ACC112 (cell line): Measurements from ENCODE around the gene NPDC1.
"Not testable (repeated sequence)": the region's sequence is repeated elsewhere in the genome, so short reads cannot be mapped to it uniquely, and the experiment has no call there.

Source experiments
- H2AFZ ChIP-seq: fragments of 200-600 bp; sonication (generic); one replicate; pipeline ENCODE4 v1.6.0; 2017; ENCODE audit warnings: antibody characterized with exemption, low read length; ENCODE audit not compliant: unreplicated experiment
- H3K27ac ChIP-seq: fragments of 200-600 bp; sonication (generic); 2 replicates; pipeline ENCODE4 v1.5.1; 2014; ENCODE audit warnings: low read depth, mild to moderate bottlenecking, antibody characterized with exemption, low read length, moderate library complexity
- H3K27me3 ChIP-seq: fragments of 200-600 bp; sonication (generic); 2 replicates; pipeline ENCODE4 v1.6.1; 2014; ENCODE audit warnings: mild to moderate bottlenecking, antibody characterized with exemption, low read length, moderate library complexity, mixed read lengths; ENCODE audit not compliant: insufficient read depth
- H3K36me3 ChIP-seq: fragments of 200-600 bp; sonication (generic); 2 replicates; pipeline ENCODE4 v1.6.1; 2016; ENCODE audit warnings: mild to moderate bottlenecking, antibody characterized with exemption, low read length, moderate library complexity, mixed read lengths; ENCODE audit not compliant: insufficient read depth
- H3K4me1 ChIP-seq: fragments of 200-600 bp; sonication (generic); one replicate; pipeline ENCODE4 v1.6.1; 2016; ENCODE audit warnings: low read length, mixed read lengths; ENCODE audit not compliant: insufficient read depth, unreplicated experiment, control insufficient read depth
- H3K4me3 ChIP-seq: fragments of 200-600 bp; sonication (generic); 2 replicates; pipeline ENCODE4 v1.5.1; 2014; ENCODE audit warnings: mild to moderate bottlenecking, low read depth, low read length
- H3K79me2 ChIP-seq: fragments of 200-600 bp; sonication (generic); one replicate; pipeline ENCODE4 v1.6.0; 2016; ENCODE audit warnings: low read length; ENCODE audit not compliant: control insufficient read depth, unreplicated experiment, insufficient read depth

NPDC1 gene

DNA sequence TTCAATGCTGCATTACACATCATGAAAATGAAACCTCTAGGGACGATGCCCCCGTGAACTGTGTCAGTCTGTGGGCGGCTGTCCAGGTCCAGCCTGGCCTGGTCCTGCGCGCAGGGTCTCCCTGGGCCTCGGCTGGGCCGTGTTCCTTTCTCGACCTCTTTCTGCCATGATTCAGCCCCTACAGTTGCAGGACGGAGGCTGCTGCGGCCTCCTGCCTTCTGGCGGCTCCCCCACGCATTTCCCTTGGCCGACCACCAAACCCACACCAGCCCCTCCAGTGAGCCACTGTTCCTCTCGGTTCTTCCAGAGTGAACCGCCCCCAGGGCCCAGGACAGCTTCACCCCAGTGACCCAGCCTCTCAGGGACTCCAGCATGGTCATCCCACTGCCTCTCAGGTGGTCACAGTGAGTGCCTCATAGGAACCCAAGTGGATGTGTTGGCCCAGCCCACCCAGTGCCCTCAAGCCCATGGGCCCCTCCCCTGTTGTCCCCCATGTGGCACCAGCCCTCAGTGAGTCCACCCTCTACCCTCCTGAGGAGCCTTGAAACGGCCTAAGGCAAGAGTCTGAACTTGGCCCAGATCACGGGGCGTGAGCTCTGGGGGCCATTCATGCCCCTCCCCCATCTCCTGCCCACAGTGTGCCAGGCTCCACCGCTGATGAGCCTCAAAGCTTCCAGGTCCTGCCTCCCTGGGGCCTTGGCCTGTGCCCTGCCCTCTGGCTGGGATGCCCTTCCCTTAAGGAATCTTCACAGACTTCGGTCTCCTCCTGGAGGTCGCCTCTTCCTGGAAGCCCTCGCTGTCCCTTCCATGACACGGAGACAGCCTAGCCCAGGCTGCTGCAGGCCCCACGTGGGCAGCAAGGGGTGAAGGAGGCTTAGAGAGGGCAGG is 39.6 kb downstream of the NPDC1 start:
- Histone ChIP-seq H2AFZ (no peak overlapping the region), H3K27me3 (no peaks in the 10 kb centered on the region), H3K27ac (no peak overlapping the region), H3K79me2 (no peaks in the 10 kb centered on the region), H3K4me3 (no peak overlapping the region), H3K36me3 (no peaks in the 10 kb centered on the region; the same call in 1 of the 2 replicates), H3K4me1 (no peaks in the 10 kb centered on the region)

DNA sequence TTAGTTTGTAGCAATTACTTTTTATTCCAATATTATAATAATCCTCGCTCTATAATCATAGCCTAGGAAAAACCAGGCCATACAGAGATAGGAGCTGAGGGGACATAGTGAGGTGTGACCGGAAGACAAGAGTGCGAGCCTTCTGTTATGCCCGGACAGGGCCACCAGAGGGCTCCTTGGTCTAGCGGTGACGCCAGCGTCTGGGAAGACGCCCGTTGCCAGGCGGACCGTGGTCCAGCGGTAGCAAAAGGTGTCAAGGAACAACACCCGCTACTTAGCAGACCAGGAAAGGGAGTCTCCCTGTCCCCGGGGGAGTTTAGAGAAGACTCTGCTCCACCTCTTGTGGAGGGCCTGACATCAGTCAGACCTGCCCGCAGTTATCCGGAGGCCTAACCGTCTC is 41.7 kb downstream of the NPDC1 start:
- not testable (repeated sequence) for H3K4me3 ChIP-seq, H2AFZ ChIP-seq, H3K27ac ChIP-seq, H3K4me1 ChIP-seq, H3K79me2 ChIP-seq, H3K36me3 ChIP-seq, H3K27me3 ChIP-seq

DNA sequence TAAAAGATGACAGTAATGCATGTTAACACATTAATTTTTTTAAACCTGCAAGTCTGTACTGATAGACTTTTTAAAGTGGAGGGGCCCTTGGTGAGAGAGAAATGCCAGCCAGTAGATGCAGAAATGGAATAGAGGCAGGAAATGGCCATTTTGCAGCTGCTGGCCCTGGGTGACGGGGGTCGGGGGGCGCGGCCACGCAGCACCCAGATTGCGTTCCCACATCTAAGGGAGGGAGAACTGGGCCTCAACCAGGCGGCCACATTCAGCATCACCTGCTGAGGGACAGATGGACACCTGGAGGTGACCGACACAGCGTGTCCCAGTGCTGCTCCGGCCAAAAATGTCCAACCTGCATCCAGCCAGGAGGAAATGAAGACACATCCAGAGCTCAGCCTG is 43.3 kb downstream of the NPDC1 start:
- Histone ChIP-seq H3K79me2 (no peaks in the 10 kb centered on the region), H3K27ac (no peak overlapping the region), H3K36me3 (no peaks in the 10 kb centered on the region), H2AFZ (no peak overlapping the region), H3K27me3 (no peaks in the 10 kb centered on the region), H3K4me3 (no peak overlapping the region), H3K4me1 (peaks cover 12% of the 10 kb centered on the region)

DNA sequence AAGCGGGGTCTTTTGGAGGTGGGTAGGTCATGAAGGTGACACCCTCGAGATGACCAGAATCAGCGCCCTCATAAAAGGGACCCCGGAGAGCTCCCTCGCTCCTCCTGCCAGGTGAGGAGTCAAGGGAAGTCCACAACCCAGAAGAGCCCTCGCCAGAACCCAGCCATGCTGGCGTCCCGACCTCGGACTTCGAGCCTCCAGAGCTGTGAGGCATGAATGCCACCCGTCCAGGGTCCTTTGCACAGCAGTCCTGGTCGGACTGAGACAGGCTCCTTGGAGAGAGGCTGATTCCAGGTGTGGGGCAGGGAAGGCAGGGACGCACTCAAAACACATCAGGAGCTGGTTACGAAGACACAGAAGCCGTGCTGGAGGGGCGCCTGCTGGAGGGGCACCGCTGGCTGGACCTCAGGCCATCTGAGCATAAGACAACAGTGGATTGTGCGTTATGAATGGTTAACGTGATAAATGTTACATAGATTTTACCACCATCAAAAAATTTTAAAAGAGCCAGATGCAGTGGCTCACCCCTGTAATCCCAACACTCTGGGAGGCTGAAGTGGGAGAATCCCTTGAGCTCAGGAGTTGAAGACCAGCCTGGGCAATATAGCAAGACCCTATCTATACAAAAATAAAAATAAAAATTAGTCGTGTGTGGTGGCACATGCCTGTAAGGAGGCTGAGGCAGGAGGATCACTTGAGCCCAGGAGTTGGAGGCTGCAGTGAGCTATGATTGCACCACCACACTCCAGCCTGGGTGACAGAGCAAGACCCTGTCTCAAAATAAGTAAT is 43.9 kb downstream of the NPDC1 start:
- Histone ChIP-seq H3K4me3 (no peak overlapping the region), H3K4me1 (peaks cover 12% of the 10 kb centered on the region), H3K27ac (no peak overlapping the region), H2AFZ (no peak overlapping the region), H3K27me3 (no peaks in the 10 kb centered on the region), H3K36me3 (no peaks in the 10 kb centered on the region), H3K79me2 (no peaks in the 10 kb centered on the region)

DNA sequence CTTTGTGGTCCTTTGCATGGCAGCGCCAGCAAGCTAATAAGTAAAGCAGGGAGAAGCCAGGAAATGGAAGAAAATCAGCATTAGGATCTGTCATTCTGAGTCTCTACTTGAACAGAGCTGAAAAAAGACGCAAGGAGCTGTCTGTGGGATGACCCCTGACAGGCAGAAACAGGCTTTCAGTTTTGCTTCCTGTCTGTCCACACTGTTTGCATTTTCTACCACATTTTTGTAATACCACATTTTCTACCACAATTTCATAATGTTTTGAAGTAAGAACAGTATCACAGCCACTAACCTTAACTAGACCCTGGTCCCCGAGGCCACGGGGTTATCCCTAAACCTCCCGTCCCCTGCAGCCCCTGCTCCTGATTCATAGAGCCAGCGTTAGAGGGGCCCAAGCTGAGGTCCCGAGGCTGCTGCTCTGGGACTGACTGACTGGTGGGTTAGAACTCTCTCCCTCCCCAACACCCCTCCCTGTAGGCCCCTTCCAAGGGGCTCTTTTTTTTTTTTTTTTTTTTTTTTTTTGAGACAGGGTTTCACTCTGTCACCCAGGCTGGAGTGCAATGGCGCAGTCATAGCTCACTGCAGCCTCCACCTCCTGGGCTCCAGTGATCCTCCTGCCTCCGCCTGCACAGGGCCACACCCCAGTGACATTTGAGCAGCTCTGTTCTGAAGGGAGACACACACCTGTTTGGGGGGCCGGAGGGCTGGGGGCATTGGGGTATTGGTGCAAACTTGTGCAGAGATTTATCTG is 45.6 kb downstream of the NPDC1 start:
- H3K4me1 ChIP-seq, result peaks cover 25% of the 10 kb centered on the region
- no peak overlapping the region for H3K4me3 ChIP-seq
- H3K27me3 ChIP-seq, result no peaks in the 10 kb centered on the region
- H3K36me3 ChIP-seq, result no peaks in the 10 kb centered on the region
- H3K79me2 ChIP-seq, result no peaks in the 10 kb centered on the region
- no peak overlapping the region for H3K27ac ChIP-seq
- no peak overlapping the region for H2AFZ ChIP-seq

DNA sequence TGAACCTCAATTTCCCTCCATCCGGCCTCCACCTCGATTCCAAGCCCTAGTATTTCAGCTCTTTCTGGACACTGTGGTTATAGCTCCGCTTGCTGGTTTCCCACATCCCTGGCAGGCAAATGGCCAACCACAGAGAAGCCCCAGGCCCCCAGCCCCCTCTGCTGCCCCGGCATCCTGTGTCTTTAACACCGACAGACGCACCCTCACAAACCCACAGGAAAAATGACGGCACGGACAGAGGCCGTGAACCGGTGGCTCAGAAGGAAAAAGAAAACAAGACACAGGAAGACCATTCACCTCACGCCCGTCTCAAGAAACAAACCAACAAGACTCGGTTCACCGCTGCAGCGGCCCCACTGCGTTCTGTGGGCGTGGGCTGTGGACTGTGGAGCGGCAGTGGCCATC is 48.1 kb downstream of the NPDC1 start:
- Histone ChIP-seq H3K36me3 (no peaks in the 10 kb centered on the region), H2AFZ (no peak overlapping the region), H3K27ac (no peak overlapping the region), H3K4me1 (peaks cover 37% of the 10 kb centered on the region), H3K79me2 (peaks cover 9% of the 10 kb centered on the region), H3K27me3 (no peaks in the 10 kb centered on the region), H3K4me3 (no peak overlapping the region)

DNA sequence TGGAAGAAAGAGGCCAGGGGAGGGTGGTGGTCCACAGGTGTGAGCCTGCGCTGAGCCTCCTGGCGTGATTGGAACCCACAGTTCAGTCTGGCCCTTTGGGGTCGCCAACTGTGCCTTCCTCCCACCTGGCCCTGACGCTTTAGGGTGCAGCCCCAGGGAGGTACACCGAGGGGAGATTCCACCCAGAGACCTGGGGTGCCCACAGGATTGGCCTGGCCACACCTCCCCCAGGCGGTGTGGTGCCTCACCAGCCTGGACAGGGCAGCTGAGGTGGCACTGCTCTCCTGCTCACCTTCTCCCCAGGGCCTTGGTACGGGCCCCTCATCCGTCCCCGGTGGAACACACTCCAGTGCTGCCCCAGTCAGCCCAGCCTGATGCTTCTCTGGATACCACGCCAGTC is 48.6 kb downstream of the NPDC1 start:
- Histone ChIP-seq H3K36me3 (no peaks in the 10 kb centered on the region), H2AFZ (no peak overlapping the region), H3K79me2 (peaks cover 11% of the 10 kb centered on the region), H3K27me3 (no peaks in the 10 kb centered on the region), H3K4me1 (peaks cover 37% of the 10 kb centered on the region), H3K4me3 (no peak overlapping the region), H3K27ac (no peak overlapping the region)

DNA sequence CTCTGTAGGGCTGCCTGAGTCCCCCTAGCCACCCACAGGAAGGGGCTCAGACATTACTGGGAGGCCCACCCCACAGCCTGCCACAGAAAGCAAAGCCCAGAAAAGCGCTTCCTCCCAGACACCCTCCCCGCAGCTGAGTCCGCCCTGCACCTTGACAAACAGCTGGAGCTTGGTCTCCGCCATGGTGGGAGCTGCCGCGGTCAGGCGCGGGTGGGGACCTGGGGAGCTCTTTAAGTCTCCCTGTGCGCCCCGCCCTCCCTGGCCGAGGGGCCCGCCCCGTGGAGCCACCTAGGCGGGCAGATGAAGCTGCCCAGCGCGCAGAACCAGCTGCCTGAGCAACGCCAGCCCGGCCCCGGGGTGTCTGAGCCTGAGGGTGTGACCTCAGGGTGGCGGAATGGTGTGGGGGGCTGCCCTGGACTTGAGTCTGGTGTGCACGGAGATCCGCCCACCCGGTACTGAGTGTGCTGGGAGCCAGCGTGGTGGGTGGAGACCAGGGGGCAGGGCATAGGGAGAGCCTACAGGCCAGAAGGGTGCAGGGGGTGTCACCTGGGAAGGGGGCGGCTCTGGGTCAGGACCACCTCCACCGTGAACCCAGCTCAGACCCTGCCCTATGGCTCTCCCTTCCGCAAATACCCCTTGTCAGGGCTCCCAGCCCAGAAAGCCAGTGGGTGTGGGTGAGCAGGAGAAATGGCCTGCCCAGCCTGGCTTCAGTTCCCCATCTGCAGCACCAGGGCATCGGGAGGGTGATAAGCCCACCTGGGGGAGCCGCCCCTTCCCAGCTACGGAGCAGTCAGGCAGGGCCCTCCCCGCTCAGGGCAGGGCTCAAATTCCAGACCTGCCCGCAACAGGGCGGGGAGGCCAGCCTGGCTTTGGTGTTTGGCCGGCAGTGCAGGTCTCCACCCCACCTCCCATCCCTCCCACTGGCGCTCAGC is 49.4 kb downstream of the NPDC1 start, which contains the start of gene CLIC3:
TSS of gene CLIC3 (minus strand) at position 208 of the 932 bp plus-strand sequence. CDS start at position 183, 25 bp downstream.
- Histone ChIP-seq H3K27ac (no peak within 1 kb of the TSS; the same call in 1 of the 2 replicates), H3K27me3 (no peaks in the 10 kb centered on the region), H3K4me3 (peak within 1 kb of the TSS; percentile 18), H3K36me3 (no peaks in the 10 kb centered on the region), H3K79me2 (peaks cover 11% of the 10 kb centered on the region), H3K4me1 (peaks cover 37% of the 10 kb centered on the region), H2AFZ (no peak within 1 kb of the TSS)

DNA sequence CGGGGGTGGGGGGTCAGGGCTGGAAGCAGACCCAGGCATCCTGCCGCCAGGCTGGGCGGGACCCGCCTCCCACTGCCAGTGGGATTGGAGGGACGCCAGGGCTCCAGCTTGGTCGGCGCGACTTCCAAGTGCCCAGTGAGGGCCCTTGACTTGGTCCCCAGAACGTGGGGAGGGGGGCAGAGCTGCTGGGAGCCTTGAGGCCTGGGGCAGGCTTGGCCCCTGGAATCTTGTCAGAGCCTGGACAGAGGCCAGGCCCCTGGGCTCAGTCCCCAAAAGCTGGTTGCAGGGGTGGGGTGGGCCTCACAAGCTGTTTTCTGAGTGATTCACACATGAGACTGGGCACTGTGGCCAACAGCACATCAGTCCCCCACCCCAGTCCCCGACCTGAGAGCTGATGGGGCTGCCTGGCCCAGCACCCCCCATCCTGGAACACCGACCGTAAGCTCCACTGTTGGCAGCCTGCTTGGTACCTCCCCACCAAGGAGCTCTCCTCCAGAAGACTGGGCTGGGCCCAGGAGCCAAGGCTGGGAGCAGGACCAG is 50.1 kb downstream of the NPDC1 start:
- H3K4me1 ChIP-seq, result peaks cover 37% of the 10 kb centered on the region
- H3K4me3 ChIP-seq, result peak overlapping the region; percentile 18
- H2AFZ ChIP-seq, result no peak overlapping the region
- H3K27me3 ChIP-seq, result no peaks in the 10 kb centered on the region
- H3K79me2 ChIP-seq, result peaks cover 11% of the 10 kb centered on the region
- no peaks in the 10 kb centered on the region for H3K36me3 ChIP-seq
- no peak overlapping the region; the same call in 1 of the 2 replicates for H3K27ac ChIP-seq
